Osteoblast (primary cell): ENCODE measurements around the gene SOWAHB. TPM values are rescaled to one million over a fixed set of nuclear protein-coding genes. Genes with fewer than 3 reads are reported as not detected.

Experiments
- DNase-seq: peaks from one replicate; pipeline ENCODE4 v3.0.0; 2011; ENCODE audit warnings: low spot score, mixed read lengths; ENCODE audit not compliant: insufficient read length; ENCODE audit errors: missing footprints
- H2AFZ ChIP-seq: 2 replicates; pipeline ENCODE4 v1.6.0; 2011; ENCODE audit warnings: mild to moderate bottlenecking, low read length
- H3K27ac ChIP-seq: 2 replicates; pipeline ENCODE4 v1.5.1; 2011; ENCODE audit warnings: mild to moderate bottlenecking, low read depth, low read length, moderate library complexity
- H3K27me3 ChIP-seq: 2 replicates; pipeline ENCODE4 v1.6.0; 2012; ENCODE audit warnings: mild to moderate bottlenecking, control low read depth, inconsistent platforms, low read length, moderate library complexity; ENCODE audit not compliant: insufficient read depth
- H3K36me3 ChIP-seq: 2 replicates; pipeline ENCODE4 v1.5.1; 2011; ENCODE audit warnings: mild to moderate bottlenecking, low read length, control low read depth, moderate library complexity; ENCODE audit not compliant: insufficient read depth
- H3K4me1 ChIP-seq: 2 replicates; pipeline ENCODE4 v1.5.1; 2011; ENCODE audit warnings: mild to moderate bottlenecking, low read length, control low read depth, moderate library complexity; ENCODE audit not compliant: insufficient read depth
- H3K4me2 ChIP-seq: 2 replicates; pipeline ENCODE4 v1.6.0; 2011; ENCODE audit warnings: mild to moderate bottlenecking, low read length; ENCODE audit not compliant: insufficient read depth
- H3K4me3 ChIP-seq: fragments of 200-600 bp; sonication (generic); 3 replicates; pipeline ENCODE4 v1.5.1; 2012; ENCODE audit warnings: mild to moderate bottlenecking, low read length, inconsistent platforms; ENCODE audit not compliant: insufficient read depth
- H3K79me2 ChIP-seq: 2 replicates; pipeline ENCODE4 v1.6.0; 2012; ENCODE audit warnings: mild to moderate bottlenecking, low read length, control low read depth, inconsistent platforms; ENCODE audit not compliant: insufficient read depth
- H3K9me3 ChIP-seq: 2 replicates; pipeline ENCODE4 v1.5.1; 2011; ENCODE audit warnings: low read depth, low read length, control low read depth
- H4K20me1 ChIP-seq: 2 replicates; pipeline ENCODE4 v1.6.0; 2012; ENCODE audit warnings: mild to moderate bottlenecking, low read length, control low read depth; ENCODE audit not compliant: insufficient read depth
- total RNA-seq: library from RNA; depleted of rRNA; stranded (reverse); fragments of >200 nt; gene quantifications from 2 replicates; pipeline ENCODE4 v1.2.3, GENCODE V29; 2012
- TF ChIP-seq, protein P1 (sequence below): IDR thresholded peaks from 2 replicates; pipeline ENCODE4 v1.5.1; 2011; ENCODE audit warnings: mild to moderate bottlenecking, low read depth, low read length, moderate library complexity; ENCODE audit errors: extremely low read depth

The SOWAHB gene, protein sequence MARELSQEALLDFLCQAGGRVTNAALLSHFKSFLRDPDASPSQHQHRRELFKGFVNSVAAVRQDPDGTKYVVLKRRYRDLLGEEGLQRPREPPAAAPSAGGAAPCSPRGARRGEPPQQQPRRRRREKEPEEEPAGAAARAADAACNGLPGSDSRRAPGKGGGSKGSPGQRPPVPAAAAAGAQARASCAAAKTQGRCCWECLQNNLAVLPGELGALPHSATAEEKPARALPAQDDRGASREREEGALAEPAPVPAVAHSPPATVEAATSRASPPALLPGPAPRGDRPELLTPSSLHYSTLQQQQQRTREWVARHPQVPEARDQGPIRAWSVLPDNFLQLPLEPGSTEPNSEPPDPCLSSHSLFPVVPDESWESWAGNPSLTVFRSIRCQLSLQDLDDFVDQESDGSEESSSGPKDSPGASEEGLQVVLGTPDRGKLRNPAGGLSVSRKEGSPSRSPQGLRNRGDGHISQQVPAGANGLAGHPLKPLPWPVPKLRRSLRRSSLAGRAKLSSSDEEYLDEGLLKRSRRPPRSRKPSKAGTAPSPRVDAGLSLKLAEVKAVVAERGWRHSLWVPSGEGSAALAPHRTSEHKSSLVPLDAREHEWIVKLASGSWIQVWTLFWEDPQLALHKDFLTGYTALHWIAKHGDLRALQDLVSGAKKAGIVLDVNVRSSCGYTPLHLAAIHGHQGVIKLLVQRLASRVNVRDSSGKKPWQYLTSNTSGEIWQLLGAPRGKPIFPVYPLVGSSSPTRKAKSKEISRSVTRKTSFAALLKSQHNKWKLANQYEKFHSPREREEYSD
- under 0.01 TPM in 2 replicates for total RNA-seq

- peaks cover 4% of the 10 kb centered on the region for H3K4me1 ChIP-seq
- H3K4me3 ChIP-seq = peak within 1 kb of the TSS; percentile 55
- DNase-seq = peak; percentile 84
Measured at GRCh38 chr4:76897536-76898384, at the start of gene SOWAHB. SOWAHB (minus strand) TSS chr4:76898144; CDS start chr4:76897849, 295 bp downstream.

DNA sequence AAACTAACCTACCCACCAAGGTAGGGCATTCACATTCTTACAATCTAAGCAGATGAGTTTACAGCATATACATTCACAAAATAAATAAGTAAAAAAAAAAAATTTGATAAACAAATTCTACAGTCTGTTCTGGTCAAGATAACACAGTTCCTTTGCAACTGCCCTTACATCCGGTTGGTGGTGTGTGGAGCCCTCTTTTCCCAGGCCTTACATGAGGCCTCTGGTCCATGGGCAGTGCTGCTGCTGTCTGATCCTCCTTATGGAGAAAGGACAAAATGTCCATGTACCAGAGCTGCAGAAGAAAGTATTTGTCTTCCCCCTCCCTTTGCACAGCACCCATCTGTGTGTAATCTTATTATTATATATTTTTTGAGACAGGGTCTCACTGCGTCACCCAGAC, 49.4 kb upstream of the SOWAHB start:
- Histone ChIP-seq H2AFZ (no peak overlapping the region), H3K9me3 (no peaks in the 10 kb centered on the region), H4K20me1 (peaks cover 34% of the 10 kb centered on the region), H3K79me2 (peaks cover 61% of the 10 kb centered on the region), H3K36me3 (peaks cover under 1% of the 10 kb centered on the region), H3K27me3 (no peaks in the 10 kb centered on the region), H3K4me3 (peak overlapping the region; percentile 35), H3K4me1 (peaks cover 44% of the 10 kb centered on the region), H3K27ac (no peak overlapping the region), H3K4me2 (peak overlapping the region; percentile 96)
- TF ChIP-seq, protein P1, sequence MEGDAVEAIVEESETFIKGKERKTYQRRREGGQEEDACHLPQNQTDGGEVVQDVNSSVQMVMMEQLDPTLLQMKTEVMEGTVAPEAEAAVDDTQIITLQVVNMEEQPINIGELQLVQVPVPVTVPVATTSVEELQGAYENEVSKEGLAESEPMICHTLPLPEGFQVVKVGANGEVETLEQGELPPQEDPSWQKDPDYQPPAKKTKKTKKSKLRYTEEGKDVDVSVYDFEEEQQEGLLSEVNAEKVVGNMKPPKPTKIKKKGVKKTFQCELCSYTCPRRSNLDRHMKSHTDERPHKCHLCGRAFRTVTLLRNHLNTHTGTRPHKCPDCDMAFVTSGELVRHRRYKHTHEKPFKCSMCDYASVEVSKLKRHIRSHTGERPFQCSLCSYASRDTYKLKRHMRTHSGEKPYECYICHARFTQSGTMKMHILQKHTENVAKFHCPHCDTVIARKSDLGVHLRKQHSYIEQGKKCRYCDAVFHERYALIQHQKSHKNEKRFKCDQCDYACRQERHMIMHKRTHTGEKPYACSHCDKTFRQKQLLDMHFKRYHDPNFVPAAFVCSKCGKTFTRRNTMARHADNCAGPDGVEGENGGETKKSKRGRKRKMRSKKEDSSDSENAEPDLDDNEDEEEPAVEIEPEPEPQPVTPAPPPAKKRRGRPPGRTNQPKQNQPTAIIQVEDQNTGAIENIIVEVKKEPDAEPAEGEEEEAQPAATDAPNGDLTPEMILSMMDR = no peak
- DNase-seq = peak; percentile 80

More at GRCh38 chr4:76897536-76898384, at the start of gene SOWAHB:
- peak within 1 kb of the TSS; percentile 76 for H3K4me2 ChIP-seq
- TF ChIP-seq, protein P1 = no peak
- H2AFZ ChIP-seq = peak within 1 kb of the TSS; percentile 51
- H3K79me2 ChIP-seq = no peaks in the 10 kb centered on the region
- no peaks in the 10 kb centered on the region for H3K36me3 ChIP-seq
- H3K27me3 ChIP-seq = peaks cover 69% of the 10 kb centered on the region
- no peaks in the 10 kb centered on the region for H4K20me1 ChIP-seq
- no peak within 1 kb of the TSS for H3K27ac ChIP-seq
- no peaks in the 10 kb centered on the region for H3K9me3 ChIP-seq

- H4K20me1 ChIP-seq = peaks cover 19% of the 10 kb centered on the region
- H3K4me2 ChIP-seq = peak overlapping the region; percentile 48
- H3K9me3 ChIP-seq = no peaks in the 10 kb centered on the region
- H3K27ac ChIP-seq = peak overlapping the region; percentile 54
- TF ChIP-seq, protein P1 = no peak
- no peak for DNase-seq
- H3K79me2 ChIP-seq = peaks cover 27% of the 10 kb centered on the region
- H3K4me3 ChIP-seq = no peak overlapping the region
- peaks cover 32% of the 10 kb centered on the region for H3K4me1 ChIP-seq
- no peaks in the 10 kb centered on the region for H3K36me3 ChIP-seq
- no peaks in the 10 kb centered on the region for H3K27me3 ChIP-seq
- no peak overlapping the region for H2AFZ ChIP-seq
Measured at GRCh38 chr4:76943790-76944189, 45.8 kb upstream of the SOWAHB start.
